Measurements from ENCODE around the gene WDR20. TPM values are rescaled to one million over a fixed set of nuclear protein-coding genes. Genes with fewer than 3 reads are reported as not detected.

Gene WDR20
- total and polyA plus RNA-seq, 2 of the 8 experiments (the other 6 are each of a cell fraction or from before 2014, with no cell fraction given), result 11.2 to 26.7 TPM

- peaks cover 0 to 7% (median 0%) of the 10 kb centered on the region in 4 experiments; a peak in 3 of 7 replicates for H3K4me1 ChIP-seq (replicated peaks in 1 of 4; ENCODE audit: control insufficient read depth in 3 of 4, insufficient read depth in 4 of 4, low read length in 3 of 4)
- FAIRE-seq, result no peak
- CTCF ChIA-PET (ENCODE audit: partially characterized antibody), result interaction anchor here (0.9 to 1.0 kb wide), 2 partner anchors 14 to 19 kb away, joined by 3 read pairs; no protein-coding TSS in a partner anchor
- no peaks in the 10 kb centered on the region for H3K23me2 ChIP-seq (ENCODE audit: low read depth, low read length)
- no peak for DNase-seq (ENCODE audit: low read depth in 1 of 2, low spot score in 2 of 2)
- H3K79me1 ChIP-seq (ENCODE audit: low read depth, low read length), result peaks cover 11% of the 10 kb centered on the region
- H2BK5ac ChIP-seq (ENCODE audit: low read depth, low read length), result no peak overlapping the region
- no peak overlapping the region for H3K18ac ChIP-seq (ENCODE audit: extremely low read depth, low read length)
- no peak overlapping the region for H3K27ac ChIP-seq (ENCODE audit: low read depth, low read length)
- H2AK5ac ChIP-seq (ENCODE audit: low read depth, low read length), result no peak overlapping the region
- H3K4ac ChIP-seq (replicated peaks; ENCODE audit: insufficient read length, low read depth, low read length), result no peak overlapping the region
- no peak overlapping the region for H4K91ac ChIP-seq (replicated peaks; ENCODE audit: insufficient read length, low read length)
- H2BK120ac ChIP-seq (replicated peaks; ENCODE audit: low read depth, low read length), result no peak overlapping the region
- TF ChIP-seq BRCA1 (IDR thresholded peaks at IDR 0.05; ENCODE audit: low read depth, low read length) (no peak), HDAC6 (IDR thresholded peaks at IDR 0.05; ENCODE audit: low read depth, low read length) (no peak), SP4 (IDR thresholded peaks at IDR 0.05; ENCODE audit: low read length) (no peak), CBX5 (IDR thresholded peaks at IDR 0.05; ENCODE audit: low read depth, low read length) (no peak), SIX5 (IDR thresholded peaks at IDR 0.05; ENCODE audit: low read depth, low read length) (no peak), CREB1 (IDR thresholded peaks at IDR 0.05) (no peak), KDM1A (IDR thresholded peaks at IDR 0.05; ENCODE audit: borderline replicate concordance, low read length) (no peak)
- no peak overlapping the region for H3K9ac ChIP-seq (replicated peaks in 1 of 4; ENCODE audit: extremely low read depth in 1 of 4, low read depth in 3 of 4, low read length in 3 of 4)
- no peak overlapping the region for H3K56ac ChIP-seq (replicated peaks; ENCODE audit: insufficient read length, low read depth, low read length)
- no peak overlapping the region for H2BK12ac ChIP-seq (ENCODE audit: low read depth, low read length)
- no peak overlapping the region for H3K4me3 ChIP-seq (ENCODE audit: extremely low read depth in 1 of 4, insufficient read depth in 2 of 4, low read depth in 3 of 4, low read length in 4 of 4)
- H3K14ac ChIP-seq (ENCODE audit: insufficient read length), result no peak overlapping the region
- H3K9me3 ChIP-seq (ENCODE audit: insufficient read depth in 2 of 2, low read depth in 1 of 2, low read length in 1 of 2), result no peaks in the 10 kb centered on the region
- H2AFZ ChIP-seq (ENCODE audit: low read length), result no peak overlapping the region
- no peak overlapping the region for H2BK20ac ChIP-seq (ENCODE audit: low read length)
- no peak overlapping the region for H3K23ac ChIP-seq (ENCODE audit: insufficient read length)
- H3K79me2 ChIP-seq (ENCODE audit: control insufficient read depth in 1 of 2, insufficient read depth in 2 of 2, low read length in 2 of 2), result peaks cover 0 to 24% of the 10 kb centered on the region in 2 experiments; a peak in 2 of 4 replicates
- H4K5ac ChIP-seq (ENCODE audit: insufficient read length, low read depth, low read length), result no peak overlapping the region
- POLR2A ChIA-PET (ENCODE audit: partially characterized antibody), result no interaction called here
- no peaks in the 10 kb centered on the region for H3K27me3 ChIP-seq (replicated peaks in 1 of 4; ENCODE audit: control insufficient read depth in 3 of 4, extremely low read depth in 1 of 4, insufficient read depth in 3 of 4, low read length in 3 of 4)
- no peak overlapping the region for H2BK15ac ChIP-seq (ENCODE audit: low read length)
- no peak overlapping the region for H4K8ac ChIP-seq (ENCODE audit: extremely low read depth, insufficient read depth, low read length)
- WGBS, 2 experiments (ENCODE audit: extremely low coverage in 1 of 2, insufficient coverage in 1 of 2, insufficient read length in 1 of 2, insufficient replicate concordance in 2 of 2, low coverage in 1 of 2, low lambda C conversion rate in 2 of 2, missing lambda C conversion rate in 1 of 2), result 87% methylated on average over 4 of the region's 4 CpGs; no CpG with 5 or more reads in 1 of the 2 experiments
- H3K36me3 ChIP-seq (ENCODE audit: control insufficient read depth in 2 of 4, insufficient read depth in 4 of 4, low read length in 3 of 4), result peaks cover 0 to 28% (median 2%) of the 10 kb centered on the region in 4 experiments; a peak in 3 of 8 replicates
- no peak overlapping the region for H3K4me2 ChIP-seq (ENCODE audit: insufficient read depth in 1 of 2, low read depth in 2 of 2, low read length in 2 of 2)
- peaks cover 0 to 10% of the 10 kb centered on the region in 2 experiments for H4K20me1 ChIP-seq (replicated peaks in 1 of 2; ENCODE audit: control insufficient read depth in 1 of 2, insufficient read depth in 2 of 2, low read length in 2 of 2)
These were observed 55.2 kb downstream of the WDR20 start for GRCh38 chr14:102194856-102195255.
